Subcutaneous abdominal adipose tissue (tissue), 5 donors: ENCODE data around the gene ICAM4.

Experiments
- H3K27ac ChIP-seq: one replicate; pipeline ENCODE4 v1.7.0; 2013; ENCODE audit warnings: low read depth, mild to moderate bottlenecking, inconsistent platforms, low read length, moderate library complexity
- H3K27me3 ChIP-seq, 5 donors: one replicate each; pipeline ENCODE4 v1.7.0; 2013; ENCODE audit warnings: low read length in 5 of 5, inconsistent platforms in 1 of 5; ENCODE audit not compliant: control insufficient read depth in 5 of 5, insufficient read depth in 4 of 5
- H3K36me3 ChIP-seq, 5 donors: one replicate each; pipeline ENCODE4 v1.7.0; 2013; ENCODE audit warnings: low read length in 5 of 5; ENCODE audit not compliant: control insufficient read depth in 5 of 5, insufficient read depth in 5 of 5
- H3K4me1 ChIP-seq, 5 donors: one replicate each; pipeline ENCODE4 v1.7.0; 2013; ENCODE audit warnings: low read length in 5 of 5, mild to moderate bottlenecking in 3 of 5, moderate library complexity in 1 of 5; ENCODE audit not compliant: control insufficient read depth in 5 of 5, insufficient read depth in 5 of 5
- H3K4me3 ChIP-seq, 5 donors: one replicate each; pipeline ENCODE4 v1.7.0; 2013; ENCODE audit warnings: low read length in 5 of 5, low read depth in 1 of 5
- H3K9ac ChIP-seq, 5 donors: one replicate each; pipeline ENCODE4 v1.7.0; 2013; ENCODE audit warnings: low read length in 5 of 5, mild to moderate bottlenecking in 4 of 5, moderate library complexity in 3 of 5
- H3K9me3 ChIP-seq, 5 donors: one replicate each; pipeline ENCODE4 v1.7.0; 2013; ENCODE audit warnings: low read length in 5 of 5; ENCODE audit not compliant: control insufficient read depth in 5 of 5
- donor health status: healthy.
- donor health status: healthy.
- donor health status: healthy.
- donor health status: healthy.
- donor health status: healthy.

The ICAM4 gene

GRCh38 chr19:10289836-10290356 is 3.1 kb downstream of the ICAM4 start, which contains the start of gene ICAM5:
Gene ICAM5 (plus strand): TSS chr19:10289952. CDS start chr19:10290044, 92 bp downstream.
- Histone ChIP-seq H3K4me1 (peaks cover 5 to 88% (median 61%) of the 10 kb centered on the region in 5 donors), H3K4me3 (peak within 1 kb of the TSS in 3 of 5 donors; percentile 51 to 66 (median 52)), H3K36me3 (peaks cover 0 to 14% (median 9%) of the 10 kb centered on the region in 5 donors), H3K27ac (no peak within 1 kb of the TSS), H3K27me3 (peaks cover 49 to 83% (median 66%) of the 10 kb centered on the region in 5 donors), H3K9me3 (no peaks in the 10 kb centered on the region), H3K9ac (peak within 1 kb of the TSS in 1 of 5 donors; percentile 45)

- H3K9ac ChIP-seq = peak overlapping the region in 1 of 5 donors; percentile 45
- H3K27me3 ChIP-seq = peaks cover 49 to 88% (median 71%) of the 10 kb centered on the region in 5 donors
- H3K9me3 ChIP-seq = no peaks in the 10 kb centered on the region
- peaks cover 4 to 88% (median 66%) of the 10 kb centered on the region in 5 donors for H3K4me1 ChIP-seq
- peaks cover 0 to 9% (median 4%) of the 10 kb centered on the region in 5 donors for H3K36me3 ChIP-seq
- H3K4me3 ChIP-seq = peak overlapping the region in 3 of 5 donors; percentile 51 to 66 (median 52)
- H3K27ac ChIP-seq = no peak overlapping the region
These were observed 3.7 kb downstream of the ICAM4 start for GRCh38 chr19:10290357-10290875.

DNA sequence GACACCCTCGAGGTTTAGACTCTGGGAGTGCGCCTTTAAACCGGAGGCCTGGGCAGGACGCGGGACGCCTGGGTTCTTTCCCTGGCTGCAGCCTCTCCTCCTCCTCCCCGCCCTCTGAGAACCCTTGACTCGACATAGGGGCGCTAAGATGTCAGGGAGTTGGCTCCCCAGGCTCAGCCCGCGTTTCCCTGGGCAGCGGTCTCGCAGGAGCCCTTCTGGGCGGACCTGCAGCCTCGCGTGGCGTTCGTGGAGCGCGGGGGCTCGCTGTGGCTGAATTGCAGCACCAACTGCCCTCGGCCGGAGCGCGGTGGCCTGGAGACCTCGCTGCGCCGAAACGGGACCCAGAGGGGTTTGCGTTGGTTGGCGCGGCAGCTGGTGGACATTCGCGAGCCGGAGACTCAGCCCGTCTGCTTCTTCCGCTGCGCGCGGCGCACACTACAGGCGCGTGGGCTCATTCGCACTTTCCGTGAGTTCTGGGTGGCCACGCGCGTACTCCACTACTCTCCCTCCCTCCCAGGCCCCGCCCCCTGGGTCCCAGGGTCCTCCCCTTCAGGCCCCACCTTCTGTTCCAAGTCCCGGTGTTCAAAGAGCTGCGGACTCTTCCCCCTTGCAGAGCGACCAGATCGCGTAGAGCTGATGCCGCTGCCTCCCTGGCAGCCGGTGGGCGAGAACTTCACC is 4.3 kb downstream of the ICAM4 start:
- H3K27ac ChIP-seq = no peak overlapping the region
- peak overlapping the region in 2 of 5 donors; percentile 41 to 45 for H3K9ac ChIP-seq

DNA sequence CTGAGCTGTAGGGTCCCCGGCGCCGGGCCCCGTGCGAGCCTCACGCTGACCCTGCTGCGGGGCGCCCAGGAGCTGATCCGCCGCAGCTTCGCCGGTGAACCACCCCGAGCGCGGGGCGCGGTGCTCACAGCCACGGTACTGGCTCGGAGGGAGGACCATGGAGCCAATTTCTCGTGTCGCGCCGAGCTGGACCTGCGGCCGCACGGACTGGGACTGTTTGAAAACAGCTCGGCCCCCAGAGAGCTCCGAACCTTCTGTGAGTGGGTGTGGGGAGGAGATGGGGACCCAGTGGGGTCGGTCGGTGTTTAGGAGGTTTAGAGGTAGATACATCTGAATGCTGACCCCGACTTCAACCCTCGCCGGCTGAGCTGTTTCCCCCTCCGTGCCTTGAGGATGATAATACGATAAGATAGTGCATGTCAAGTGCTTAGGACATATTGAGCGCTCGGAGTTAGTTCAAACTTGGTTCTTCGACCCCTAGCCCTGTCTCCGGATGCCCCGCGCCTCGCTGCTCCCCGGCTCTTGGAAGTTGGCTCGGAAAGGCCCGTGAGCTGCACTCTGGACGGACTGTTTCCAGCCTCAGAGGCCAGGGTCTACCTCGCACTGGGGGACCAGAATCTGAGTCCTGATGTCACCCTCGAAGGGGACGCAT is 4.9 kb downstream of the ICAM4 start:
- no peaks in the 10 kb centered on the region for H3K9me3 ChIP-seq
- no peak overlapping the region for H3K27ac ChIP-seq
- H3K27me3 ChIP-seq = peaks cover 60 to 91% (median 80%) of the 10 kb centered on the region in 5 donors
- peaks cover 2 to 84% (median 65%) of the 10 kb centered on the region in 5 donors for H3K4me1 ChIP-seq
- no peaks in the 10 kb centered on the region for H3K36me3 ChIP-seq
- peak overlapping the region in 4 of 5 donors; percentile 32 to 66 (median 52) for H3K4me3 ChIP-seq
- H3K9ac ChIP-seq = peak overlapping the region in 2 of 5 donors; percentile 30 to 41

More for the DNA sequence above, 4.3 kb downstream of the ICAM4 start:
- Histone ChIP-seq H3K27me3 (peaks cover 53 to 93% (median 77%) of the 10 kb centered on the region in 5 donors), H3K4me3 (peak overlapping the region in 4 of 5 donors; percentile 32 to 66 (median 52)), H3K36me3 (peaks cover 0 to 3% (median 0%) of the 10 kb centered on the region in 5 donors), H3K4me1 (peaks cover 2 to 88% (median 70%) of the 10 kb centered on the region in 5 donors), H3K9me3 (no peaks in the 10 kb centered on the region)

DNA sequence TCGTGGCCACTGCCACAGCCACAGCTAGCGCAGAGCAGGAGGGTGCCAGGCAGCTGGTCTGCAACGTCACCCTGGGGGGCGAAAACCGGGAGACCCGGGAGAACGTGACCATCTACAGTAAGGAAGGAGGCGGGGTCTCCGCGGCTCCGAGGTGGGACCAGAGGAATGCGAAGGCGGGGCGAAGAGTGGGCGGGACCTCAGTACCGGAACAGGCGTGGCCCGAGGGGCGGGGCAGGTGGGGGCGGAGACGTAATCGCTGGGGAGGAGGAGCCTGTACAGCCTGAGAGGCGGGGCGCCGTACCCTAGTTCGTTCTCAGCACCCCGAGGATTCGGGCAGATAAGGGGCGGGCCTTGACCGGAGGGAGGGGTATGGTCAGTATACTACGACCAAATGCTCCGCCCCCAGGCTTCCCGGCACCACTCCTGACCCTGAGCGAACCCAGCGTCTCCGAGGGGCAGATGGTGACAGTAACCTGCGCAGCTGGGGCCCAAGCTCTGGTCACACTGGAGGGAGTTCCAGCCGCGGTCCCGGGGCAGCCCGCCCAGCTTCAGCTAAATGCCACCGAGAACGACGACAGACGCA is 5.5 kb downstream of the ICAM4 start:
- H3K27me3 ChIP-seq = peaks cover 62 to 91% (median 80%) of the 10 kb centered on the region in 5 donors
- no peaks in the 10 kb centered on the region for H3K36me3 ChIP-seq
- H3K9ac ChIP-seq = peak overlapping the region in 1 of 5 donors; percentile 52
- peak overlapping the region; percentile 31 to 66 (median 51) for H3K4me3 ChIP-seq
- H3K9me3 ChIP-seq = no peaks in the 10 kb centered on the region
- H3K4me1 ChIP-seq = peaks cover 2 to 78% (median 59%) of the 10 kb centered on the region in 5 donors
- no peak overlapping the region for H3K27ac ChIP-seq

DNA sequence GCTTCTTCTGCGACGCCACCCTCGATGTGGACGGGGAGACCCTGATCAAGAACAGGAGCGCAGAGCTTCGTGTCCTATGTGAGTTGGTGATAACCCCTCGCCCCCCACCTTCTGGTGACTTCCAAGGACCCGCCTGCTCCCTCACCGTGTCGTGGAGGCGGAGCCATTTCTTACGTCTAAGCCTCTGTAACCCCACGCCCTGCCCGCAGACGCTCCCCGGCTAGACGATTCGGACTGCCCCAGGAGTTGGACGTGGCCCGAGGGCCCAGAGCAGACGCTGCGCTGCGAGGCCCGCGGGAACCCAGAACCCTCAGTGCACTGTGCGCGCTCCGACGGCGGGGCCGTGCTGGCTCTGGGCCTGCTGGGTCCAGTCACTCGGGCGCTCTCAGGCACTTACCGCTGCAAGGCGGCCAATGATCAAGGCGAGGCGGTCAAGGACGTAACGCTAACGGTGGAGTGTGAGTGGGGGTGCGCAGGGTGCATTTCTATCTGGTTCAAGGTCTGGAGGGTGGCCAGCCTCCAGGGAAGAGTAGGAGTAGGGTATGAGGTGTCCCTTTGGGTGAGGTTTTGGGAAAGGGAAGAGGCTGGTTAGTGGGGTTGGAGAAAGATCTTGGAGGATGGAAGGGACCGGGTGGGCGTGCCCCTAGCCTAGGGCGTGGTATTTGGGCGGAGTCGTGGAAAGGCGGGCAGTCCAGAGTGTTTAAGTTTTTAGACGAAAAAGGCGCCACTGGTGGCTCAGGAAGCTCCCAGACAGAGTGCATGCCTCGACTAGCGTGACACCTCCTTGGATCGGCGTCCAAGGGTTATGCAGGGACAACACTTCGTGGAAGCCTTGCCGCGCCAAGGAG is 6.3 kb downstream of the ICAM4 start:
- Histone ChIP-seq H3K9ac (peak overlapping the region in 1 of 5 donors; percentile 52), H3K27me3 (peaks cover 56 to 84% (median 73%) of the 10 kb centered on the region in 5 donors), H3K4me3 (peak overlapping the region; percentile 19 to 66 (median 51))

DNA sequence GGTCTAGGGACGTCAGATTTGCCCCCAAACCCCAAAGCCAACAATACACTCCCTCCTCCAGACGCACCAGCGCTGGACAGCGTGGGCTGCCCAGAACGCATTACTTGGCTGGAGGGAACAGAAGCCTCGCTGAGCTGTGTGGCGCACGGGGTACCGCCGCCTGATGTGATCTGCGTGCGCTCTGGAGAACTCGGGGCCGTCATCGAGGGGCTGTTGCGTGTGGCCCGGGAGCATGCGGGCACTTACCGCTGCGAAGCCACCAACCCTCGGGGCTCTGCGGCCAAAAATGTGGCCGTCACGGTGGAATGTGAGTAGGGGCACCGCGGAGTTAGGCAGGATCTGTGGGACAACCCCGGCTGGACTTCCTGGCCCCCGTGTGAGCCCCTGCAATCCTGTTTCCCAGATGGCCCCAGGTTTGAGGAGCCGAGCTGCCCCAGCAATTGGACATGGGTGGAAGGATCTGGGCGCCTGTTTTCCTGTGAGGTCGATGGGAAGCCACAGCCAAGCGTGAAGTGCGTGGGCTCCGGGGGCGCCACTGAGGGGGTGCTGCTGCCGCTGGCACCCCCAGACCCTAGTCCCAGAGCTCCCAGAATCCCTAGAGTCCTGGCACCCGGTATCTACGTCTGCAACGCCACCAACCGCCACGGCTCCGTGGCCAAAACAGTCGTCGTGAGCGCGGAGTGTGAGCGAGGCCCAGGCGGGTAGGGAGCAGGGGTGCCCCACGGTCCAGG is 7.0 kb downstream of the ICAM4 start:
- Histone ChIP-seq H3K4me3 (no peak overlapping the region), H3K27me3 (peaks cover 50 to 77% (median 67%) of the 10 kb centered on the region in 5 donors), H3K27ac (no peak overlapping the region), H3K4me1 (peaks cover 2 to 67% (median 53%) of the 10 kb centered on the region in 5 donors), H3K9ac (no peak overlapping the region), H3K36me3 (no peaks in the 10 kb centered on the region), H3K9me3 (no peaks in the 10 kb centered on the region)

More for the DNA sequence above, 6.3 kb downstream of the ICAM4 start:
- Histone ChIP-seq H3K9me3 (no peaks in the 10 kb centered on the region), H3K36me3 (no peaks in the 10 kb centered on the region), H3K27ac (no peak overlapping the region), H3K4me1 (peaks cover 2 to 70% (median 57%) of the 10 kb centered on the region in 5 donors)

DNA sequence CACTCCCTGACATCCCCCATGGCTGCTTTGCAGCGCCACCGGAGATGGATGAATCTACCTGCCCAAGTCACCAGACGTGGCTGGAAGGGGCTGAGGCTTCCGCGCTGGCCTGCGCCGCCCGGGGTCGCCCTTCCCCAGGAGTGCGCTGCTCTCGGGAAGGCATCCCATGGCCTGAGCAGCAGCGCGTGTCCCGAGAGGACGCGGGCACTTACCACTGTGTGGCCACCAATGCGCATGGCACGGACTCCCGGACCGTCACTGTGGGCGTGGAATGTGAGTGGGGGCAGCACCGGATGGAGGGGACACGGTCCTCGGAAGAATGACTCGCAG is 7.6 kb downstream of the ICAM4 start:
- H3K4me1 ChIP-seq = peaks cover 2 to 62% (median 48%) of the 10 kb centered on the region in 5 donors

More for the DNA sequence above, 7.6 kb downstream of the ICAM4 start:
- H3K36me3 ChIP-seq = no peaks in the 10 kb centered on the region
- H3K4me3 ChIP-seq = no peak overlapping the region
- peaks cover 48 to 72% (median 62%) of the 10 kb centered on the region in 5 donors for H3K27me3 ChIP-seq
- H3K27ac ChIP-seq = no peak overlapping the region
- H3K9ac ChIP-seq = no peak overlapping the region
- no peaks in the 10 kb centered on the region for H3K9me3 ChIP-seq
